T47D (cell line): ENCODE measurements around the gene HMMR.
A peak's percentile ranks its signal among the peaks of the same experiment; 100 is the strongest.
"Not testable (repeated sequence)": the region's sequence is repeated elsewhere in the genome, so short reads cannot be mapped to it uniquely, and the experiment has no call there.

Source experiments
- DNase-seq, 2 experiments: peaks; one replicate each; pipeline versions ENCODE4 v3.0.0 to v3.0.0-alpha.2; 2011 to 2012; ENCODE audit warnings: low read depth in 1 of 2, low spot score in 1 of 2
- JUND ChIP-seq: IDR thresholded peaks from 2 replicates; pipeline ENCODE4 v1.6.1; 2012; ENCODE audit warnings: low read depth
- in situ Hi-C: cut with HindIII; loops from 2 replicates; pipeline ENCODE4 v1.10.0; 2016; ENCODE audit warnings: low sequenced_read_pairs, low pct_unique_long_range_greater_than_20kb

Gene HMMR

GRCh38 chr5:163445345-163445744, 15.1 kb upstream of the HMMR start:
- in situ Hi-C loops: no loop called here
- TF ChIP-seq JUND: no peak

GRCh38 chr5:163447191-163447590, 13.2 kb upstream of the HMMR start:
- in situ Hi-C loops: no loop called here
- TF ChIP-seq JUND: no peak
- no peak for DNase-seq

More at GRCh38 chr5:163445345-163445744, 15.1 kb upstream of the HMMR start:
- DNase-seq: no peak

- TF ChIP-seq JUND: no peak
- DNase-seq: no peak
- in situ Hi-C loops: no loop called here
Observed at GRCh38 chr5:163447875-163448274, 12.6 kb upstream of the HMMR start.

GRCh38 chr5:163448491-163448890, 11.9 kb upstream of the HMMR start:
- in situ Hi-C loops: no loop called here
- TF ChIP-seq JUND: no peak
- DNase-seq: no peak

DNA sequence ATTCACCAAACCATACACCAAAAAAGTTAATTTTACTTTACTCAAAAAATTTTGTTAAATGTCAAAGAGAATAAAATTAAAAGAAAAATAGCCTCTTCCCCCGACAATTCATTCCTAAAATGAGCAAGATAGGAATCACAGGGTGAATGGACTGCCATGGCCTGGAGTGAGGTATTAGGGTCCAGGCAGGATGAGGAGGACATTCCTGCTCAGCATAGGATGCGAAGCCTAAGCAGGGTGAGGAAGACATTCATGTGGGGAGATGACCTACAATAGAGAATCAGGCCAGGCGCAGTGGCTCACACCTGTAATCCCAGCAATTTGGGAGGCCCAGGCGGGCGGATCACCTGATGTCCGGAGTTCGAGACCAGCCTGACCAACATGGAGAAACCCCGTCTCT, 8.9 kb upstream of the HMMR start:
- in situ Hi-C loops: no loop called here
- no peak for DNase-seq
- no peak for TF ChIP-seq JUND

DNA sequence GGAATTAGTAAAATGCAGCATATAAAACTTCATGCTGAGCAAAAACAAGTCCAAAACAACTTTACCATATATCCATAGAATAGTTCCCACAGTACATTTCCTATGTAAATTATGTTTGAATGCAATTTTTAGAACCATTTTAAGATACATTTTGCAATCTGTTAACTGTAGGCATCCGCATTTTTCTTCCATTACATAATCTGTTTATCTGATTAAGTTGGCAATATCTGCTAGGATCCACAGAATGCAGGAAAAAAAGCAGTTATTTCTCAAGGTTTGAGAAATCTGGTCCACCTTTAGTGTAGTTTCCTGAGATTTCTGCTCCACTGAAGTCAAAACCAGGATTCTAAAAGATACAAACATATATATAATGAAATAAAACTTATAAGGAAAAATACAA, 6.7 kb upstream of the HMMR start:
- no peak for TF ChIP-seq JUND
- in situ Hi-C loops: no loop called here
- DNase-seq: no peak

- in situ Hi-C loops, DNase-seq: not testable (repeated sequence)
Observed at GRCh38 chr5:163455406-163455805, 5.0 kb upstream of the HMMR start.

DNA sequence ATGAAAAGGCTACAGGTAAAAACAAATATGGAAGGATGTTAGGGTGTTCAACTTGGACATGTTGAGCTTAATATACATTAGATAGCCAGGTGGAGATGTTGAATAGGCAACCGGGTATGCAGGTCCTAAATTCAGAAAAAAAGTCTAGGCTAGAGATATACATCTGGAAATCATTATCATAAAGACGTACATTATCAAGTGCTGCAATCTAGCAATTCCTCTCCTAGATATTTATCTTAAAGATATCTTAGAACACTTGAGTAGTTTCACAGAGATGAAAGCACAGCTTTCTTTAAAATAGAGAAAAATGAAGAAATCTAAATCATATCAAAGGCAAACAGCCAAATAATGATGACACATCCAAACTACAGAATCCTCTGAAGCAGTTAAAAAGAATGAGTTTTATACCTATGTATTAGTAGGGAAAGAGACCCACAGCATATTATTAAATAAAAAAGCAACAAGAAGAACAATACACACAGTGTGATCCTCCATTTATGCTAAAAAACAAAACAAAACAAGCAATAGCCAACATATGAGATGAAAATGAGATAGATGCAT, 4.3 kb upstream of the HMMR start:
- no peak for TF ChIP-seq JUND
- in situ Hi-C loops: no loop called here
- DNase-seq: no peak

DNA sequence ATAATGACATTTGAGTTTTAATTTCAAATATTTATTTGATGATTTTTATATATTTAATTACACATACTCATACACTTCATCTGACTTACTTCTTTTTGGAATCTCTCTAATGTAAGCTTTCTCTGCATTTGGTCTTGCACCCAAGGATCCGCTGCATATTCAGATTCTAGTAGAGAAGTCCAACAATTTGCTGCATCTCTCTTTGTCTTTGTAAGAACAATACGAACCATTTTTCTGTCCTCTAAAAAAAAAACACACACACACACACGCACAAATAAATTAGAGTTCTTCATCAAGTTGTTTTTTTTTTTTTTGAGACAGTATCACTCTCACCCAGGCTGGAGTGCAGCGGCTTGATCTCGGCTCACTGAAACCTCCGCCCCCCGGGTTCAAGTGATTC, 3.6 kb upstream of the HMMR start:
- DNase-seq: no peak
- no peak for TF ChIP-seq JUND
- in situ Hi-C loops: no loop called here

DNA sequence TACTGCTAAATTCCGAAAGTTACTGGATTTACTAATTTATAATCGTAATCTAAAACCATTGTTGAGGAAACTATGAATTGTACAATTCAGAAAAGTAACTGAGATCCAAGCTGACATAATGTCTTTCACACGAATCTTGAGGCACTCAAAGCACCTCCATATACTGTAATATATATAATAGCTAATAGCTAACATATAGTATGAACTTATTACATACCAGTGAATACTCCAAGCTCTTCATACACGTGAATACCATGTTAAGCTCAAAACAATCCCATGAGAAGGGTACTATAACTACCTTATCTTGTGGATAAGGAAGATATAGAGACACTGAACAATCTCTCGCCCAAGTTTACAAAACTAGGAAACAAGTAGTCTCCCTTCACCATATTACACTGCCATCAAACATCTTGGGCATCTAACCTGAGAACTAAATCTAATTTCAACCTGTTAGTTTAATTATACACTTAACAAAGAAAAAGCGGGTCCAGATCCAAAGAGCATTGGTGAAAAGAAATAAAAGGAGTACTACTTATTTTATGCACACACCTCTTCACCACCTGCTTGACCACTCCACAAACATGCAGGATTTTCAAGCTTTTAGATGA, 1.6 kb upstream of the HMMR start:
- in situ Hi-C loops: no loop called here
- TF ChIP-seq JUND: no peak
- DNase-seq: no peak

GRCh38 chr5:163459462-163459818, 992 bp upstream of the HMMR start:
- in situ Hi-C loops: no loop called here
- no peak for TF ChIP-seq JUND
- DNase-seq: no peak

GRCh38 chr5:163459819-163460561, 442 bp upstream of the HMMR start, which contains the start of gene NUDCD2:
TSS of gene NUDCD2 (minus strand) at chr5:163460102. CDS start at chr5:163460050, 52 bp downstream.
- TF ChIP-seq JUND: no peak
- in situ Hi-C loops: no loop called here
- peak; percentile 83 to 100 for DNase-seq

GRCh38 chr5:163463063-163463435, 2.6 kb downstream of the HMMR start:
- no peak for DNase-seq
- no peak for TF ChIP-seq JUND
- in situ Hi-C loops: no loop called here

GRCh38 chr5:163467682-163468081, 7.2 kb downstream of the HMMR start:
- in situ Hi-C loops: no loop called here
- DNase-seq: no peak
- no peak for TF ChIP-seq JUND
